SK-N-SH (cell line): ENCODE results near the gene LMO7. TPM values are rescaled to one million over a fixed set of nuclear protein-coding genes. Genes with fewer than 3 reads are reported as not detected.

Source experiments
- CTCF ChIA-PET: fragments of 300-600, 350-600 bp; formaldehyde crosslinking; extraction: SDS; loops from one replicate; lab custom pipeline; 2021; lab: Yijun Ruan, JAX
- POLR2A ChIA-PET: fragments of 350-600 bp; sonication (Branson Sonifier 250); formaldehyde crosslinking; extraction: SDS; loops from one replicate; lab custom pipeline; 2020; ENCODE audit warnings: antibody characterized with exemption, inconsistent platforms; lab: Yijun Ruan, JAX
- DNase-seq: peaks from one replicate; pipeline ENCODE4 v3.0.0; 2012
- H2AFZ ChIP-seq: fragments of 200-600 bp; sonication (generic); 2 replicates; pipeline ENCODE4 v1.8.1; 2016; ENCODE audit warnings: antibody characterized with exemption, mild to moderate bottlenecking, low read depth
- H3F3A ChIP-seq: fragments of 200-600 bp; sonication (generic); replicated peaks from 2 replicates; pipeline ENCODE3; 2016; ENCODE audit warnings: antibody characterized with exemption, mild to moderate bottlenecking; ENCODE audit not compliant: insufficient read depth
- H3K27ac ChIP-seq, 2 experiments: fragments of 200-500 bp in 1 of 2; fragments of 200-600 bp in 1 of 2; sonication (Bioruptor generic) in 1 of 2; sonication (generic), shearing (Covaris generic) in 1 of 2; 2 replicates each; pipeline versions ENCODE4 v1.5.1 to v1.6.1; 2014 to 2016; ENCODE audit warnings: low read depth in 2 of 2, inconsistent platforms in 1 of 2, low read length in 1 of 2, mild to moderate bottlenecking in 1 of 2, mixed read lengths in 1 of 2
- H3K27me3 ChIP-seq: fragments of 200-600 bp; sonication (generic), shearing (Covaris generic); 2 replicates; pipeline ENCODE4 v1.6.1; 2016; ENCODE audit warnings: mixed run types; ENCODE audit not compliant: insufficient read depth
- H3K36me3 ChIP-seq, 2 experiments: fragments of 200-500 bp in 1 of 2; fragments of 200-600 bp in 1 of 2; sonication (Bioruptor generic) in 1 of 2; sonication (generic) in 1 of 2; replicated peaks in 1 of 2; 2 replicates each; pipeline versions ENCODE3 to v1.5.1; 2014 to 2016; ENCODE audit warnings: low read length in 1 of 2, mild to moderate bottlenecking in 1 of 2; ENCODE audit not compliant: insufficient read depth in 2 of 2, control insufficient read depth in 1 of 2
- H3K4me1 ChIP-seq, 2 experiments: fragments of 200-500 bp in 1 of 2; fragments of 200-600 bp in 1 of 2; sonication (Bioruptor generic) in 1 of 2; sonication (generic), shearing (Covaris generic) in 1 of 2; 2 replicates each; pipeline versions ENCODE4 v1.5.1 to v1.6.1; 2014 to 2016; ENCODE audit warnings: low read depth in 1 of 2, low read length in 1 of 2, mixed run types in 1 of 2; ENCODE audit not compliant: insufficient read depth in 2 of 2, control insufficient read depth in 1 of 2
- H3K4me2 ChIP-seq: fragments of 200-600 bp; sonication (generic), shearing (Covaris generic); 2 replicates; pipeline ENCODE4 v1.6.1; 2017; ENCODE audit warnings: mixed run types
- H3K4me3 ChIP-seq, 2 experiments: fragments of 200-500 bp in 1 of 2; fragments of 200-600 bp in 1 of 2; sonication (Bioruptor generic) in 1 of 2; sonication (generic), shearing (Covaris generic) in 1 of 2; 2 replicates each; pipeline versions ENCODE4 v1.5.1 to v1.8.1; 2014 to 2016; ENCODE audit warnings: low read depth in 2 of 2, inconsistent platforms in 1 of 2, low read length in 1 of 2, mild to moderate bottlenecking in 1 of 2, mixed read lengths in 1 of 2, moderate library complexity in 1 of 2
- H3K79me2 ChIP-seq: fragments of 200-600 bp; sonication (generic); 2 replicates; pipeline ENCODE4 v1.8.1; 2017; ENCODE audit warnings: mild to moderate bottlenecking; ENCODE audit not compliant: insufficient read depth
- H3K9ac ChIP-seq: fragments of 200-600 bp; sonication (generic); 2 replicates; pipeline ENCODE4 v1.6.1; 2017; ENCODE audit warnings: mixed run types
- H3K9me2 ChIP-seq: fragments of 200-600 bp; sonication (generic); 2 replicates; pipeline ENCODE4 v1.6.1; 2017; ENCODE audit warnings: mixed run types
- H3K9me3 ChIP-seq: fragments of 200-600 bp; sonication (generic); 2 replicates; pipeline ENCODE4 v1.6.1; 2017; ENCODE audit warnings: mixed run types, mild to moderate bottlenecking, moderate library complexity
- H4K20me1 ChIP-seq: fragments of 200-600 bp; sonication (generic); 2 replicates; pipeline ENCODE4 v1.6.1; 2017; ENCODE audit warnings: mild to moderate bottlenecking, mixed run types; ENCODE audit not compliant: insufficient read depth
- ELF1 ChIP-seq: IDR thresholded peaks from 2 replicates; pipeline ENCODE4 v1.4.0; 2012
- FOXJ3 ChIP-seq: sonication (generic); formaldehyde crosslinking; IDR thresholded peaks from 2 replicates; pipeline ENCODE4 v1.5.1; 2020; ENCODE audit warnings: mild to moderate bottlenecking, missing genetic modification reagents
- FOXM1 ChIP-seq: IDR thresholded peaks from 2 replicates; pipeline ENCODE4 v1.4.0; 2012; ENCODE audit warnings: low read depth, mild to moderate bottlenecking
- GATA2 ChIP-seq: sonication (generic); formaldehyde crosslinking; IDR thresholded peaks from 2 replicates; pipeline ENCODE4 v1.5.0; 2020; ENCODE audit warnings: mild to moderate bottlenecking, missing genetic modification reagents
- JUND ChIP-seq: IDR thresholded peaks from 2 replicates; pipeline ENCODE4 v1.4.0; 2012
- MEF2A ChIP-seq: IDR thresholded peaks from 2 replicates; pipeline ENCODE4 v1.4.0; 2012; ENCODE audit warnings: low read depth, borderline replicate concordance
- MXI1 ChIP-seq: IDR thresholded peaks from 2 replicates; pipeline ENCODE4 v1.6.1; 2012; ENCODE audit warnings: mild to moderate bottlenecking, low read depth, low read length, improper control_type of control experiment
- NFIC ChIP-seq: IDR thresholded peaks from 2 replicates; pipeline ENCODE4 v1.4.0; 2012; ENCODE audit warnings: borderline replicate concordance
- RCOR1 ChIP-seq: fragments of 150-350 bp; IDR thresholded peaks from 2 replicates; pipeline ENCODE4 v1.6.1; 2017; ENCODE audit warnings: antibody characterized with exemption, low read length
- REST ChIP-seq: IDR thresholded peaks from 2 replicates; pipeline ENCODE4 v1.6.1; 2012; ENCODE audit warnings: mild to moderate bottlenecking, low read depth, low read length, moderate library complexity
- RXRA ChIP-seq: IDR thresholded peaks from 2 replicates; pipeline ENCODE4 v1.4.0; 2012; ENCODE audit warnings: low read depth, mild to moderate bottlenecking, borderline replicate concordance
- TAF1 ChIP-seq: IDR thresholded peaks from 2 replicates; pipeline ENCODE4 v1.6.1; 2012; ENCODE audit warnings: low read depth, mild to moderate bottlenecking, low read length, moderate library complexity, borderline replicate concordance
- TCF12 ChIP-seq: IDR thresholded peaks from 2 replicates; pipeline ENCODE4 v1.4.0; 2012
- YY1 ChIP-seq: IDR thresholded peaks from 2 replicates; pipeline ENCODE4 v1.4.0; 2012; ENCODE audit warnings: low read depth, mild to moderate bottlenecking
- ZBTB33 ChIP-seq: IDR thresholded peaks from 2 replicates; pipeline ENCODE4 v1.4.0; 2012; ENCODE audit warnings: low read depth, borderline replicate concordance
- WGBS: methylation state at CpG from one replicate; pipeline ENCODE4 v1.1.6; 2017; ENCODE audit warnings: low lambda C conversion rate; 5-methylcytosine and 5-hydroxymethylcytosine counted together
- polyA plus RNA-seq, 3 experiments: library from polyadenylated mRNA; depleted of rRNA; stranded (reverse); fragments of >200 nt; gene quantifications; 2 replicates each; pipeline ENCODE4 v1.2.3, GENCODE V29; 2012
- TF ChIP-seq, protein P1 (sequence below): fragments of 150-350 bp; IDR thresholded peaks from 2 replicates; pipeline ENCODE4 v1.6.1; 2016; ENCODE audit warnings: mild to moderate bottlenecking, low read depth, low read length
- TF ChIP-seq, protein P2 (sequence below): fragments of 150-350 bp; IDR thresholded peaks from 2 replicates; pipeline ENCODE4 v1.6.1; 2017; ENCODE audit warnings: antibody characterized with exemption, low read length, low read depth, borderline replicate concordance

The LMO7 gene
- polyA plus RNA-seq, 1 of the 3 experiments (the other 2 are of a cell fraction), result 83.6 TPM

DNA sequence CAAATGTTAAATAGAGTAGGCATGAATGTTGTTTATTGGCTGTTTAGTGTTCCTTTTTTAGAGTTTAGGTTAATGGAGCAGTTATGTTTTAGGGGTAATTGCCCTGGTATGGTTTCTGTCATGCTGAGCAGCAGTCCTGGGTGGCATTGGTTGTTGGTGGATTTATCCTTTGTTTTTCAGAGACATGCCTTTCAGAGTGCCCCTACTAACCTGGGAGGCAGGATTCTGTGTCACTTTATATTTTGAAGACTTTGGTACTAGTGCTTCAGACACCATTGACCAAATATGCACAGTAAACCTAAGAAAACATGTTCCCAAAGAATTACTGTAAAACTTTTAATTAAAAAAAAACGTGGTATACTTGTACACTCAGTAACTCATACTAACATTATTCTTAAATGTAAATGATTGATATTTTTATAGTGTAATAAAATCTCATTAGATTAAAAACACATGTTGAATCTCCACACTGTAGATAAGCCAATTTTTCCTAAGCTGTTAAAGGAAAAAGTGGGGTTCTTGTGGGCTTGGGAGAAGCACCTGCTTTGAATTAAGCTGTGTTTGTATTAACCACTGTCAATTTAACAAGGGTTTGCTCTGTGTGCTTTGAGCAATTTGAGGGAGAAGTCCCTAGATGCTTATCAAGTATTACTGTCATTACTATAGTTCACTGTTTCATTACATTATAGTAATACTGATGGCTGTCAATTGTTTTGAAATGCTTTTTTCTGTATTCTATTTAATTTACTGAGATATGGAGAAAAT, 133.2 kb downstream of the LMO7 start (continued):
- no peak for TF ChIP-seq ZBTB33
- no peak for TF ChIP-seq FOXM1
- TF ChIP-seq, protein P1, sequence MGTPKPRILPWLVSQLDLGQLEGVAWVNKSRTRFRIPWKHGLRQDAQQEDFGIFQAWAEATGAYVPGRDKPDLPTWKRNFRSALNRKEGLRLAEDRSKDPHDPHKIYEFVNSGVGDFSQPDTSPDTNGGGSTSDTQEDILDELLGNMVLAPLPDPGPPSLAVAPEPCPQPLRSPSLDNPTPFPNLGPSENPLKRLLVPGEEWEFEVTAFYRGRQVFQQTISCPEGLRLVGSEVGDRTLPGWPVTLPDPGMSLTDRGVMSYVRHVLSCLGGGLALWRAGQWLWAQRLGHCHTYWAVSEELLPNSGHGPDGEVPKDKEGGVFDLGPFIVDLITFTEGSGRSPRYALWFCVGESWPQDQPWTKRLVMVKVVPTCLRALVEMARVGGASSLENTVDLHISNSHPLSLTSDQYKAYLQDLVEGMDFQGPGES, result no peak
- peak; percentile 61; the same call in 1 of the 2 replicates for TF ChIP-seq FOXJ3 (CRISPR knock-in tag)
- no peak for TF ChIP-seq NFIC
- no peak for TF ChIP-seq YY1
- TF ChIP-seq RCOR1, result peak; percentile 94
- TF ChIP-seq GATA2 (CRISPR knock-in tag), result peak; percentile 95

DNA sequence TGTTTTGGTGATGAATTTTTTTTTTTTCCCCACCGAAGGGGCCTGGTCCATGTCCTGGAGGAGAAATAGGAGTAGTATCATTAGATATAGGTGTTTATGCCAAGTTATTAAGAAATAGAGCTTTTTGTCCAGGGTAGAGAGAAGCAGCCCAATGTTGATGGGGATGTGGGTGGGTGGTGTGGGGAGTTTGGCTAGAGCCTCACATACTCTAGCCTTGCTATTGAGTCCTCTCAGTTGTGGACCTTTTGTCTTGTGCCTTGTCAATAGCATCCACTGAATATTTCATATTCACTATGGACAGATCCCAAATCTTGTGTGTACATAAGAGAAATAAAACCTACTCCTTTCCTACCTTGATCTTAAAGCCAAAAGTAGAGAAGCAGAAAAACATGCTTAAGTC, 134.0 kb downstream of the LMO7 start:
- Histone ChIP-seq H4K20me1 (peaks cover 92% of the 10 kb centered on the region), H3K36me3 (peaks cover 0 to 39% of the 10 kb centered on the region in 2 experiments), H3K9me3 (no peaks in the 10 kb centered on the region), H3K79me2 (peaks cover 94% of the 10 kb centered on the region), H3F3A (peaks cover 65% of the 10 kb centered on the region), H3K4me1 (peaks cover 28 to 57% of the 10 kb centered on the region in 2 experiments), H3K4me2 (peak overlapping the region; percentile 3; the same call in 1 of the 2 replicates), H2AFZ (no peak overlapping the region), H3K27me3 (no peaks in the 10 kb centered on the region), H3K27ac (peak overlapping the region; percentile 76 to 84), H3K9me2 (no peaks in the 10 kb centered on the region), H3K4me3 (no peak overlapping the region), H3K9ac (no peak overlapping the region)
- TF ChIP-seq MXI1 (no peak), TAF1 (no peak), GATA2 (CRISPR knock-in tag) (no peak), JUND (no peak)
- 32% methylated on average over 1 of the region's 1 CpG for WGBS
- ChIA-PET POLR2A (no interaction called here), CTCF (no interaction called here)
- no peak for DNase-seq

GRCh38 chr13:75770592-75771011, 134.5 kb downstream of the LMO7 start:
- no peak for DNase-seq
- H3K27me3 ChIP-seq, result no peaks in the 10 kb centered on the region
- ChIA-PET CTCF (no interaction called here), POLR2A (no interaction called here)
- no peaks in the 10 kb centered on the region for H3K9me3 ChIP-seq
- H4K20me1 ChIP-seq, result peaks cover 89% of the 10 kb centered on the region
- no peak overlapping the region for H3K4me3 ChIP-seq
- peaks cover 65% of the 10 kb centered on the region for H3F3A ChIP-seq
- no peaks in the 10 kb centered on the region for H3K9me2 ChIP-seq
- H3K36me3 ChIP-seq, result peaks cover 0 to 39% of the 10 kb centered on the region in 2 experiments
- H3K79me2 ChIP-seq, result peaks cover 94% of the 10 kb centered on the region
- peak overlapping the region; percentile 3; the same call in 1 of the 2 replicates for H3K4me2 ChIP-seq
- H3K9ac ChIP-seq, result no peak overlapping the region
- WGBS, result 44% methylated on average over 3 of the region's 3 CpGs
- H2AFZ ChIP-seq, result no peak overlapping the region
- H3K27ac ChIP-seq, result peak overlapping the region; percentile 76 to 84; a peak in 3 of 4 replicates
- peaks cover 28 to 57% of the 10 kb centered on the region in 2 experiments for H3K4me1 ChIP-seq
- TF ChIP-seq, protein P2, sequence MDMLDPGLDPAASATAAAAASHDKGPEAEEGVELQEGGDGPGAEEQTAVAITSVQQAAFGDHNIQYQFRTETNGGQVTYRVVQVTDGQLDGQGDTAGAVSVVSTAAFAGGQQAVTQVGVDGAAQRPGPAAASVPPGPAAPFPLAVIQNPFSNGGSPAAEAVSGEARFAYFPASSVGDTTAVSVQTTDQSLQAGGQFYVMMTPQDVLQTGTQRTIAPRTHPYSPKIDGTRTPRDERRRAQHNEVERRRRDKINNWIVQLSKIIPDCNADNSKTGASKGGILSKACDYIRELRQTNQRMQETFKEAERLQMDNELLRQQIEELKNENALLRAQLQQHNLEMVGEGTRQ, result no peak
- TF ChIP-seq MEF2A (no peak), RXRA (no peak), NFIC (no peak), ELF1 (no peak), RCOR1 (no peak), REST (no peak), FOXM1 (no peak), TCF12 (no peak)
